Activated T-helper 1 cell treated with Interleukin-2 at 50 U/mL for 16 hours (primary cell): Measurements from ENCODE around the gene CPLANE1.
"Not testable (repeated sequence)": the region's sequence is repeated elsewhere in the genome, so short reads cannot be mapped to it uniquely, and the experiment has no call there.

Experiments used
- DNase-seq: peaks from one replicate; pipeline ENCODE4 v3.0.0-alpha.2; 2020; ENCODE audit warnings: low read depth

The CPLANE1 gene

DNA sequence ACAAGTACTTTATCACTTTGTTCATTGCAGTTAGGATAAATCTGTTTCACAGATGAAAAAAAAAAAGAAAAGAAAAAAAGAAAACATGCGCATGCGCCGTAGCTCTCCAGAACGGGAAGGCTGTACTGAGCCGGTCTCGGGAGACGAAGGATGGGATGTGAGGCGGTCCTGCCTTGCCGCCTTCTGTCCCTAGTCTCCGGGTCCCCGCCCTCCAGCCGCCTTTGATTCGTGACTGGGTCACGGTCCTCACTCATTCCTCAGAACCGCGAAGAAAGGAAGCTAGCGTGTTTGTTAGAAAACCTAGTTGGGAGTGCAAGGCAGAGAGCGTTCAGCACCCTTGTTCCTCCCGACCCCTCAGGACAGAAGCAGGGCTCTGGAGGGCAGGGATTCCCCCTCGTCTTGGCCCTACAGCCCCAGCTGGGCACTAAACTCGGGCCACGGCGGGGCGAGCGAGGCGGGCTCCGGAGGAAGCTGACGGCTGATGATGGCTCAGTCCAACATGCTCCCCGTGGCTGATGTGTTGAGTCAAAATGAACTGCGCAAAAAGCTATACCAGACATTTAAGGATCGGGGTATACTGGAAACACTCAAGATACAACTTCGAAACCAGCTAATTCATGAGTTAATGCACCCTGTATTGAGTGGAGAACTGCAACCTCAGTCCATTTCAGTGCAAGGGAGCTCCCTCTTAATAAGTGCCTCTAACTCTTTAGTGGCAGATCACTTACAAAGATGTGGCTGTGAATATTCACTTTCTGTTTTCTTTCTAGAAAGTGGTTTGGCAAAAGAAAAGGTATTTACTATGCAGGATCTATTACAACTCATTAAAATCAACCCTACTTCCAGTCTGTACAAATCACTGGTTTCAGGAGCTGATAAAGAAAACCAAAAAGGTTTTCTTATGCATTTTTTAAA is 40.0 kb downstream of the CPLANE1 start:
- no peak for DNase-seq

DNA sequence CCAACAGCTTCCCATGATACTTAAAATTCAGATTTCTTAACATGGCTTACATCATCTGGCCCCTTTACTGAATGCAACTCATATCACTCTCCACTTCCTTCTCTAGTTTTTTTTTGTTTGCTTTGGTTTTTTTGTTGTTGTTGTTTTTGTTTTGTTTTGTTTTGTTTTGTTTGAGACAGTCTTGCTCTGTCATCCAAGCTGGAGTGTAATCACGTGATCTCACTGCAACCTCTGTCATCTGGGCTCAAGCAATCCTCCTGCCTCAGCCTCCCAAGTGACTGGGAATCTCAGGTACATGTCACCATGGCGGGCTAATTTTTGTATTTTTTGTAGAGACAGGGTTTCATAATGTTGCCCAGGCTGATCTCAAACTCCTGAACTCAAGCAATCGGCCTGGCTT is 41.4 kb downstream of the CPLANE1 start:
- DNase-seq, result no peak

DNA sequence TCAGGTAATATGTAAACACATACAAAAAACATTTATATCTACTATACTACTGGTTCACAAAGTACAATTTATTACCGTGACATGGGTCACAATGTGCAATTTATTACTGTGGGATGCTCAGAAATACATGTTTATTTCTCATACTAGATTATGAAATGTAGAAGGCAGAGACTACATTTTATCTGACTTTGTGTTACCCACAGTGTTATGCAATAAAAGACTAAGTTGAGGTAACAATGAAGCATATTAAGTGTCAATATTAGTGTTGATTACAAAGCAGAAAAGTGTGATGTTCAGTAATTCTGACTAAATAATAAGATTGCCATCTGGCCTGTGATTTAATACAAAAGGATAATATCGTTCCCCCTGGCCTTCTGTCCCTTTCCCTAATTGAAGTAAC is 42.4 kb downstream of the CPLANE1 start:
- DNase-seq, result no peak

DNA sequence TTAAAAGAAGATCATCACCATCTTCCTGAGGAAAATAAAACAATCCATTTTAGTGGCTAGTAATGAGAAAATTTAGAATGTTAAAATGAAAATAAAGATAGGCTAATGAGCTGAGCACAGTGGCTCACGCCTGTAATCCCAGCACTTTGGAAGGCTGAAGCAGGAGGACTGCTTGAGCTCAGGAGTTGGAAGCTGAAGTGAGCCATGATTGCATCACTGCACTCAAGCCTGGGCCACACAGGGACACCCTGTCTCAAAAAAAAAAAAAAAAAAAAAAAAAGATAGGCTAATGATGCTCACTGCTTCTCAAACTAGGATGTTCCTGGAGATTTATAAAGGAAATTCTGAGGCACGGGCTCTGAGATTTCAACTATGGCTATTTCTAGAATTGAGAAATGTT is 50.3 kb downstream of the CPLANE1 start:
- no peak for DNase-seq

DNA sequence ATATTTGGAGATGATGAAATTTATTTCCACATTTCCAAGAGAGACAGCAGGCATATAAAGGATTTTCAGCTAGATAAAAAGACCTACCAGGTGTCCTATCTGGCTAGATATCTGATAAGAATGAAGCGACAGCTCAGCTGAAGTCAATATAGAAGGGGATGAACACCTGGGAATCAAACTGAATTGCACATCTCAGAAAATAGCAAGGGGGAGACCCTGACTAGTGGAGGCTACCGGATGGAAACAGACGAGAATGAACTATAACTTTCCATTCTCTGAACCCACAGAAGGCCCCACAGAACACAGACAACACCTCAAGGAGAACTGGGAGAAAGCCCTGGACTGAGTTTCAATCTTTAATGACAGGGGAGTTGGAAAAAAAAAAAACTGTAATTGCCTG is 51.1 kb downstream of the CPLANE1 start:
- no peak for DNase-seq

DNA sequence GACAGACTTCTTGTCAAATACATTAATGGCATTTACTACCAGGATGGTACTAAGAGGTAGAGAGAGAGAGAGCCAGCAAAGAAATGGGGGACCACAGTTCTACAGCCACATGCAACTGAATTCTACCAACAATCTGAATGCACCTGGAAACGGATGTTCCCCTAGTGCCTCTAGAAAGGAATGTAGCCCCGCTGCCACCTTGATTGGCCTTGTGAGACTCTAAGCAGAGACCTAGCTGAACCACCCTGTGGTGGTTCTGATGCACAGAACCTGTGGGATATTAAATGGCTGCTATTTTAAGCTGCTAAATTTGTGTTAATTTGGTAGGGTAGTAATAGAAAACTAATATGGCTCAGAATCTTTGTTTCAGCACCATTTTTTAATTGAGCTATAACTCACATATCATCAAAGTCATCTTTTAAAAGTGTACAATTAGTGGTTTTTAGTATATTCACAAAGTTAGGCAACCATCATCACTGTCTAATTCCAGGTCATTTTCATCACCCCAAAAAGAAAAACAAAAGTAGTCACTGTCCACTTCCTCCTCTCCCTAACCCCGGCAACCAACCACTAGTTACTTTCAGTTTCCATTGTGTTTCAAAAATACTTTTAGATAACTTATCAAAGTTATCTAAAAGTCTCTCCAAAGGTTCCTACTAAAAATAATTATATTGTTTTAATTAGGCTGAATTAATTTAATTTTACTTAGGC is 51.7 kb downstream of the CPLANE1 start:
- DNase-seq, result no peak

DNA sequence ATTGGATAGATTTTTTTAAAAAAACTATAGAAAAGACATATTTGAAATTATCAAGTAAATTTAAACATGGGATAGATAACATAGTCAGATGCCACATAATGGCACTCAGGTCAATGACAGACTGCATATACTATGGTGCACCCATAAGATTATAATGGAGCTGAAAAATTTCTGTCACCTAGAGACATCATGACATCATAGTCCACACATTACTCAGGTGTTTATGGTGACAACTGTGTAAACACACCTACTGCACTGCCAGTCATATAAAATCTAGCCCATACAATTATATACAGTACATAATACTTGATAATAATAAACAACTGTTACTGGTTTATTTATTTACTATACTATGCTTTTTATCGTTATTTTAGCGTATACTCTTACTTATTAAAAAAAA is 58.6 kb downstream of the CPLANE1 start:
- DNase-seq, result no peak

DNA sequence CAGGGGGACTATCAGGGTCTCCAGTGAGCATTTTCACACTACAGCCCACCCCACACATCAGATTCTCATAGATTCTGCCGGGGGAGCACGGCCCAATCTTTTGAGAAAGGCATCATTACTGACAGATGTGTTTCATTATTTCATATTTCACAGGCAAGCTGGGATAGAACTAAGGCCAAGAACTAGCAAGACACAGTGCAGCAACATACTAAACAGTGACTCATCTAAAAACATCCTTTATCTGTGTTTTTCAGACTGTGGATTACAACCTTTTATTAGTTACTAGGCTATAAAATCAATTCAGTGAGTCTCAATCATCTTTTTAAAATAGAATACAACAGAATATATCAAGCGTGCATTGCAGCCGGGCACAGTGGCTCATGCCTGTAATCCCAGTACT is 59.8 kb downstream of the CPLANE1 start:
- no peak for DNase-seq

DNA sequence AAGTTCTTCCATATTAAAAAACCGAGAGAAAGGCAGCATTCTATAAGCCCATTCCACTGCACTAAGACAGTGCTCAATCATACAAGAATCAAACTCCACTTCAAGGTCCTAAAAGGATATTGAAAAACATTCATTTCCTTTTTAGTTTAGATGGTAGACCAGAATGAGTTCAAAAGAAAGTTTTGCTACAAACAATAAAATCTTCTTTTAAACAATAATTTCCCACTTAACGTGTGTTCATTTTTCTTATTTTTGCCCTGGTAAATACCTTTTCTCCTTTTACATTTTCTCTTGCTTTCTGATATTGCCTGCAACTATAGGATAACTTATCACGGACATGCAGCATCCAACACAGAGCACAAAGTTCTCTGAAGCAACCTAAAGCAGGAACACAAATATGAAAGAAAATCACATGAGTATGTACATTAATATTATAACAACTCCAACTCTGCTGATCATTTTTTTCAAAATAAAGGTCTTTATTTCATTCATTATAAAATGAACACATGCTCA is 61.7 kb downstream of the CPLANE1 start:
- DNase-seq, result no peak

DNA sequence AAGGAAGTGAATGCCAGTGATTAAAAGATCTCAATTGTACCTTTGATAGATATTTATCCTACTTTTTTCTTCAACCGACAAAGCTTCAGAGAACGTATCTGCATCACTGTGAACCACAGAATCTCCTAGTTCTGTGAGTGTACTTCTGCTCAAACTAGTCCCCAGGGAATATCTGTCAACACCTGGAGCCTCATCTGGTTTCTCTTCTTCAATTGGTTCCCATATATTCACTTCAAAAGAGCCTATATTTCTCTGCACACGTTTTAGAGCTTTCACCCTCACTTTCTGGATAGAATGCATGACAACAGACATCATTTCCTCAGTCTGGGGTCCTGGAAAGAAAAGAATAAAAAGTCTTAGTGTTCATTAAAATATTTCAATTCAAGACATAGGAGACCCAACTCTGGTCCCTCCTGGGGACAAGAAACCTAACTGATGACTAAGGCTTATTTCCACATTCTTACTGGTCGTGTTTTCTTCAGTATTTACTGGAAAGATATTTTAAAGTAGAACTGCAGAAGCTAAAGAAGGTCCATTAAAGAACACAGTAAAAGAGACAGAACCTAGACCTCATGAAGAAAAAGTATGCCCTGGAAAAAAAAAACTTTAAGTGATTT is 64.3 kb downstream of the CPLANE1 start:
- DNase-seq, result no peak

DNA sequence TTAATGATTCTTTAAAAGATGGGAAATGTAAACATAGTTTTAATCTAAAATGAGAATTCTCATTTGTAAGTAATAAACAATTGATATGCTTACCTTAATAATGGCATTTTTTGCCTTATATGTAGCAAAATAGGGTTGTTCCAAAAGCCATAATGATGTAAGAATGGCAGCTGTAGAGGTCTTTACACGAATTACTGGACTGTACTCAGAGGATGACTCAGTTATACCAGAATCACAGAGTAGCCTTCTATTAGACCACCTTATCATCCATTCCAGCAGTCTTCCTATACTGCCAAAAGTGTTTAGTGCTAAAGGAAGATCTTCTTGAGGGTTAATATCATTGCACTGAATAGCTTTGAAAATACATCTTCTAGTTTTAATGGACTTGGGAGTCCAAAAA is 66.5 kb downstream of the CPLANE1 start:
- no peak for DNase-seq

DNA sequence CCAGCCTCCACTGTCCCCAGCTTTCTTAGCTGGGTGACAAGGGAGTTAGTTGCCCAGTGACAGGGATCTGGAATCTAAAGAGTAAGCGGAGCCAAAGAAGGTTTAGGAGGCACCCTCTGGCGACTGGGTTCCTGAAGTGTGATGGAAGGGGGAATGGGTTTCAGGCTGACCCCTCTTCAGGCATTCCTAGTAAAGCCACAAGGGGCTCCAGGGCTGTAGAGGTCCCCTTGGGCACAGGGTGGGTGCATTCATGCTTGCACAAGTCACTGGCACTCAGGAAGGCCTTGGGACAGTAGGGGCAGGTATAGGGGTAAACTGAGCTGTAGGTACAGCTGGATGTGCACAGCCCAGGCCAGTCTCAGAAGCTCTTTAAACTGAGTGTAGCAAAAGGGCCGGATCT is 74.2 kb downstream of the CPLANE1 start:
- DNase-seq, result no peak

DNA sequence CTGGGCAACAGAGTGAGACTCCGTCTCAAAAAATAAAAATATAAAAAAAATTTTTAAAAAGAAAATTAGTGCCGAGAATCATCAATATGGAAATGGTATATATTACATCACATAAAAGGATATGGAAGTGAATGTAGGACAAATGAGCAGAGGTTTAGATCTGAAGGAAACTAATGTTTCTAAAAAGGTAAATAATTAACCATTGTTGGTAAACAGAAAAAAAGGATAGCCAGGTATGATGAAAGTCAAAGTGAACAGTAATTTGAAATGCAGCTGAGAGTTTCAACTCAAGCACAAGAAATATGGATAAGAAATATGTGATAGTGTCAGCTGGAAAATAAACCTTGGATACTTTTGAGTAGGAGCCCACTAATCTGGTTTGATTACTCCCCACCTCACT is 76.2 kb downstream of the CPLANE1 start:
- DNase-seq, result no peak

DNA sequence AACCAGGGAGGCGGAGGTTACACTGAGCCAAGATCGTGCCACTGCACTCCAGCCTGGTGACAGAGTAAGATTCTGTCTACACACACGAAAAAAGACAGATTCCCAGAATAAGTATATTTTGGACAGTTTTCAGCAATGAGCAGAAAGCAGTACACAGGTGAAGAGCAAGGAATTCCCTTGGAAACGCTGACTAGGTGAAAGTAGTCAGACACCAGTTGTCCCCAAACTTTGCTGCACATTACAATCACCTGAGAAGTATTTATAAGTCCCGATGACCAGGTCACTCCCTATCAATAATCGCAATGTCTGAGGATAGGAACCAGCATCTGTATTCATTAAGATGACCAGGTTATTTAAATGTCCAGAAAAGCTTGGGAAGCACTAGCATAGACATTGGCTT is 78.3 kb downstream of the CPLANE1 start:
- no peak for DNase-seq

DNA sequence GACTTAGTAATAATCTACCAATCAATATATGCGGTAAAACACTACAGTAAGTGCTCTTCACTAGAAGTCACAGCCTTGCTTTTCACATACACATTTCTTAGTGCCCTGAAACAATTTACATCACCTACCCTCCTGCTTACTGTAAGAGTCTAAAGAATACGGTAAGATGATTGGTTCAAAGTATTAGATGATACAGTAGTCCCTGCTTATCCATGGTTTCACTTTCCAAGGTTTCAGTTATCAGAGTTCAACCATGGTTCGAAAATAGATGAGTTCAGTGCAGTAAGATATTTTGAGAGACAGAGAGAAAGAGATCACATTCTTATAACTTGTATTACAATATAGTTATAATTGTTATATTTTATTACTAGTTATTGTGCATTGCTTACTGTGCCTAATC is 83.0 kb downstream of the CPLANE1 start:
- no peak for DNase-seq

DNA sequence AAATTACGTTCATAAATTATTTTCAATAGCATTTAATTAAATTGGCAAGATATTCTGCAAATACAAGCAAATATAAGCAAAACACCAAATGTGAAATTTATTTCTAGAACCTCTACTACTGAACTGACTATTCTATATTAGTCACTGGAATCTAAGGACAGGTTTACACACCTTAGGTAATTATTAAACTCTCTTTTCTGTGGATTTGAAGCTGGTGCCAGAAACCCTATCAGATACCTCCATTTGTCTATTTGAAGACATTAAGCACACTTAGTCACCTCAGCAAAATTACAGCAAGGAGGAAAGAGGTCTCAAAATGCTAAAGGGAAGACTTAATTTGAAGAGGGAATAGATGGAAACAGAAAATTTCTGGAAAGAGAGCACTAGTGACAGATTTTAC is 83.4 kb downstream of the CPLANE1 start:
- no peak for DNase-seq

DNA sequence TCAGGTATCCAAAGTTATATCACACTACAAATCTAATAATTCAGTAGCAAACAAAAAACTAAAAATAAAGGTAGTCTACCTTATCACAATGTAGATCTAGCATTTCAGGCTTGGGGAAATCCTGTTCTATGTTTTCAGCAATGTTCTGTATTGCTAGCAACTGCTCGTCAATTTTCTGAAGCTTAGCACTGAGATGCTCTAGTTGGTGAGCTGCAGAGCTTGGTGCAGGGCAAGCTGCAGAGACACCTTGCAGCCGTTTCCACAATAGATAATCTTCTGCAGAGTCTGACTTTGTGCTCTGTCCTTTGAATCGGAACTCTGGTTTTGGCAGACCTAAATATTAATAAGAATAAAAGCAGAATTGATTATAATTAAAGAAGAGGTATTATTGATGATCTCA is 95.5 kb downstream of the CPLANE1 start:
- no peak for DNase-seq

DNA sequence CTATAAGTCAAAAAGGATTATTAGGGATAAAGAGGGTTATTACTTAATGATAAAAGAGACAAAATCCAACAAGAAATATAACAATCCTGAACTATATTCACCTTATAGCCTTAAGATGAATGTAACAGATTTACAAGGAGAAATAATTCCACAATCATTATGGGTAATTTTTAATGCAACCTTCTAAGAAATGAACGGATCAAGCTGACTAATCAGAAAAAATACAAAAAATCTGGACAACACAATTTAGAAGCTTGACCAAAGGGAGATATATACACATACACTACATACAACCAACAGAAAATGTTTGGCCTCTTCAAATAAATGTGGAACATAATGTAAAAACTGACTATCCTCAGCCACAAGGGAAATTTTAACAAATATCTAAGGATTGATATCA is 102.3 kb downstream of the CPLANE1 start:
- no peak for DNase-seq

DNA sequence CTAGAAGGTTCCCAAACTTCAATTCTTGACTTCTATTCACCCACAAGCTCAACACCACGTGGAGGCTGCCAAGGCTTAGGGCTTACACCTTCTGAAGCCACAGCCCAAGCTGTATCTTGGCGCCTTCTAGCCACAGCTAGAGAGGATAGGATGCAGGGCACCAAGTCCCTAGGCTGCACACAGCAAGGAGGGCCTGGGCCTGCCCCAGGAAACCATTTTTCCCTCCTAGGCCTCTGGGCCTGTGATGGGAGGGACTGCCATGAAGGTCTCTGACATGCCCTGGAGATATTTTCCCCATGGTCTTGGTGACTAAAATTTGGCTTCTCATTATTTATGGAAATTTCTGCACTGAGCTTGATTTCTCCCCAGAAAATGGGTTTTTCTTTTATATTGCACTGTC is 112.5 kb downstream of the CPLANE1 start:
- no peak for DNase-seq

DNA sequence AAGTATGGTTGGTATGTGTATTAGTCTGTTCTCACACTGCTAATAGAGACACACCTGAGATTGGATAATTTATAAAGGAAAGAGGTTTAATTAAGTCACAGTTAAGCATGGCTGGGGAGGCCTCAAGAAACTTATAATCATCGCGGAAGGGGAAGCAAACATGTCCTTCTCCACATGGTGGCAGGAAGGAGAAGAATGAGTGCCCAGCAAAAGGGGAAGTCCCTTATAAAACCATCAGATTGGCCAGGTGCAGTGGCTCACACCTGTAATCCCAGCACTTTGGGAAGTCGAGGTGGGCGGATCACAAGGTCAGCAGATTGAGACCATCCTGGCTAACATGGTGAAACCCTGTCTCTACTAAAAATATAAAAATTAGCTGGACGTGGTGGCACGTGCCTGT is 113.9 kb downstream of the CPLANE1 start:
- not testable (repeated sequence) for DNase-seq

DNA sequence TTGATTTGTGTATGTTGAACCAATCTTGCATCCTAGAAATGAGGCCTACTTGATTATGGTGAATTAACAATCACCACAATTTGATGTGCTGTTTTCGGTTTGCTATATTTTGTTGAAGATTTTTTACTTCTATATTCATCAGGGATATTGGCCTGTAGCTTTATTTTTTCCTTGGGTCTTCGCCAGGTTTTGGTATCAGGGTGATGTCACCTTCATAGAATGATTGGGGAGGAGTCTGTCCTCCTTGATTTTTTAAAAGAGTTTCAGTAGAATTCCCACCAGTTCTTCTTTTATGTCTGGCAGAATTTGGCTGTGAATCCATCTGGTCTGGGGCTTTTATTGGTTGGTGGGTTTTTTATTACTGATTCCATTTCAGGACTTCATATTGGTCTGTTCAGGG is 115.2 kb downstream of the CPLANE1 start:
- no peak for DNase-seq

DNA sequence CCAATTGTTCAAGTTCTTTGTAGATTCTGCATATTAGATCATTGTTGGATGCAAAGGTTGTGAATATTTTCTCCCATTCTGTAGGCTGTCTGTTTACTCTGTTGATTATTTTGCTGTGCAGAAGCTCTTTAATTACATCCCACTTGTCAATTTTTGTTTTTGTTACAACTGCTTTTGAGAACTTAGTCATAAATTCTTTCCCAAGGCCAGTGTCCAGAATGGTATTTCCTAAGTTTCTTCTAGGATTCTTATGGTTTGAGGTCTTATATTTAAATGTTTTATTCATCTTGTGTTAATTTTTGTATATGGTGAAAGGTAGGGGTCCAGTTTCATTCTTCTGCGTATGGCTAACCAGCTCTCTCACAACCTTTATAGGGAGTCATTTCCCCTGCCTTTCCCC is 116.5 kb downstream of the CPLANE1 start:
- no peak for DNase-seq

DNA sequence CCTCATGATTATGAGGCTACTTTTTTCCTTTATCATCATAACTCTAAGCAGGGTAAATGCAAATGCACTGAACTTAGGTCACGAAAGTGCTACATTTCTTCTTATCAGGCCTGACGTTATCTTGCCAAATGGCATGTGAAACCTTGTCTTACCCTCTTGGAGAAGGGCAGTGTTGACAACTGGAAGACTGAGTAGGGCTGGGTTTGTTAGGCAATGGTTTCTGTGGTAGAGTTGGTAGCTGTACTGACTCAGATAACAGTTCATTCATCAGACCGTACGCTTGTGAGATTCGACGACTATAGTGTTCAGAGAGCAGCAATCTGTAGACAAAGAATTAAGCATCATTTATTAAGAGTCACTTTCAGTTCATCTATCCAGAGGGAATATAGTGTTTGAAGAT is 127.7 kb downstream of the CPLANE1 start:
- DNase-seq, result no peak
